ENCODE measurements around the gene LRRC42.

- TF ChIP-seq CEBPB (IDR thresholded peaks at IDR 0.05) (no peak), NR3C1 (IDR thresholded peaks at IDR 0.05) (no peak), CTCF (IDR thresholded peaks at IDR 0.05) (no peak), RFX5 (IDR thresholded peaks at IDR 0.05) (no peak), MAFK (IDR thresholded peaks at IDR 0.05; ENCODE audit: partially characterized antibody) (no peak), PHF8 (IDR thresholded peaks at IDR 0.05; ENCODE audit: borderline replicate concordance, low read depth) (no peak), MAZ (IDR thresholded peaks at IDR 0.05; ENCODE audit: borderline replicate concordance, low read depth, low read length) (no peak), USF2 (IDR thresholded peaks at IDR 0.05) (no peak), POLR2A (IDR thresholded peaks at IDR 0.05; ENCODE audit: low read length) (no peak), CBX8 (IDR thresholded peaks at IDR 0.05) (no peak), NFE2L2 (conservative IDR thresholded peaks at IDR 0.05; ENCODE audit: low read length) (no peak), KDM5A (IDR thresholded peaks at IDR 0.05) (no peak), MYC (IDR thresholded peaks at IDR 0.05; ENCODE audit: borderline replicate concordance, low read length) (no peak)
Observed at GRCh38 chr1:53918343-53918742, 27.8 kb upstream of the LRRC42 start.

All from A549 (cell line).